Measurements from ENCODE around the gene SH3PXD2A.

- TF ChIP-seq TAF1 (IDR thresholded peaks at IDR 0.05; ENCODE audit: borderline replicate concordance, low read depth, low read length) = no peak
- TF ChIP-seq POLR2AphosphoS5 (IDR thresholded peaks at IDR 0.05; ENCODE audit: low read depth, low read length) = no peak
- no peak for TF ChIP-seq POLR2A (IDR thresholded peaks at IDR 0.05; ENCODE audit: low read depth, low read length)
Measured at GRCh38 chr10:103775776-103776175, 79.6 kb downstream of the SH3PXD2A start.
